Measurements from ENCODE around the gene KLHL12. TPM values are rescaled to one million over a fixed set of nuclear protein-coding genes. Genes with fewer than 3 reads are reported as not detected.

KLHL12 gene
- polyA plus RNA-seq, 2 of the 4 experiments (the other 2 are of a cell fraction), result 19.4 to 59.4 TPM

GRCh38 chr1:202861420-202862132, 65.5 kb downstream of the KLHL12 start:
- Histone ChIP-seq H3K4me1 (no peaks in the 10 kb centered on the region; the same call in 2 of the 3 replicates), H3K4me3 (peak overlapping the region; percentile 74), H3K4me2 (peak overlapping the region; percentile 88), H3K9me3 (no peaks in the 10 kb centered on the region), H3K27ac (peak overlapping the region in 1 of 2 experiments; percentile 66; a peak in 3 of 6 replicates)
- TF ChIP-seq ZFP36 (IDR thresholded peaks at IDR 0.05; ENCODE audit: borderline replicate concordance, partially characterized antibody) (no peak), POLR2A (IDR thresholded peaks at IDR 0.05; ENCODE audit: low read length) (0 out of 2 replicates have a peak, but pooled peaks have one; percentile 16), RNF2 (IDR thresholded peaks at IDR 0.05; ENCODE audit: borderline replicate concordance, low read depth) (peak; percentile 56; the same call in 1 of the 2 replicates), SREBF2 (IDR thresholded peaks at IDR 0.05) (no peak), CEBPB (IDR thresholded peaks at IDR 0.05) (peak; percentile 52 to 77; a peak in 2 of 4 replicates)
- CTCF ChIA-PET, result interaction anchor here (0.6 to 2.5 kb wide), 4 partner anchors 10 to 798 kb away, joined by 3 to 13 read pairs (median 3); no protein-coding TSS in a partner anchor
- WGBS (ENCODE audit: missing lambda C conversion rate), result 2% methylated on average over 29 of the region's 44 CpGs
- POLR2A ChIA-PET, result interaction anchor here (1.0 to 2.1 kb wide), 4 partner anchors 18 to 65 kb away, joined by 3 to 6 read pairs (median 5); partner anchors contain the start of genes KDM5B and KLHL12
- peak; percentile 87 to 92 for DNase-seq (ENCODE audit: low read depth in 1 of 2, low spot score in 1 of 2)
- FAIRE-seq, result no peak
- peak; percentile 94 to 98 for ATAC-seq

GRCh38 chr1:202860744-202861419, 66.2 kb downstream of the KLHL12 start:
- peak; percentile 55 to 57 for DNase-seq (ENCODE audit: low read depth in 1 of 2, low spot score in 1 of 2)
- WGBS (ENCODE audit: missing lambda C conversion rate), result 10% methylated on average over 36 of the region's 50 CpGs
- ChIA-PET CTCF (interaction anchor here (0.6 to 2.5 kb wide), 5 partner anchors 9 to 1848 kb away, joined by 3 to 13 read pairs (median 3); no protein-coding TSS in a partner anchor), POLR2A (interaction anchor here (1.0 to 2.1 kb wide), 5 partner anchors 18 to 66 kb away, joined by 3 to 6 read pairs (median 4); partner anchors contain the start of genes KDM5B, KLHL12 and RABIF)
- no peak for FAIRE-seq
- Histone ChIP-seq H3K4me1 (no peaks in the 10 kb centered on the region; the same call in 2 of the 3 replicates), H3K27ac (peak overlapping the region in 1 of 2 experiments; percentile 66; a peak in 3 of 6 replicates), H3K4me3 (peak overlapping the region; percentile 74), H3K9me3 (no peaks in the 10 kb centered on the region), H3K4me2 (peak overlapping the region; percentile 88)
- TF ChIP-seq RNF2 (IDR thresholded peaks at IDR 0.05; ENCODE audit: borderline replicate concordance, low read depth) (peak; percentile 57; the same call in 1 of the 2 replicates), HES2 (IDR thresholded peaks at IDR 0.05) (no peak)
- peak; percentile 69 to 82 for ATAC-seq

- ChIA-PET CTCF (interaction anchor here (1.2 kb wide), 1 partner anchor 32 kb away, joined by 4 read pairs; no protein-coding TSS in a partner anchor), POLR2A (interaction anchor here (1.6 kb wide), 1 partner anchor 30 kb away, joined by 4 read pairs; the partner anchor contains the start of gene RABIF)
- Histone ChIP-seq H3K9me3 (no peaks in the 10 kb centered on the region), H3K27ac (no peak overlapping the region), H3K4me2 (no peak overlapping the region), H3K4me3 (no peak overlapping the region), H3K4me1 (no peaks in the 10 kb centered on the region; the same call in 2 of the 3 replicates)
- no peak for TF ChIP-seq USF2 (IDR thresholded peaks at IDR 0.05)
- TF ChIP-seq HMGXB4 (CRISPR knock-in tag; IDR thresholded peaks at IDR 0.05; ENCODE audit: borderline replicate concordance), result no peak
- TF ChIP-seq ZSCAN20 (CRISPR knock-in tag; IDR thresholded peaks at IDR 0.05), result no peak
- TF ChIP-seq CHD2 (IDR thresholded peaks at IDR 0.05; ENCODE audit: low read length, partially characterized antibody), result no peak
- TF ChIP-seq HOXA7 (CRISPR knock-in tag; IDR thresholded peaks at IDR 0.05), result no peak
- no peak for TF ChIP-seq JUN (IDR thresholded peaks at IDR 0.05)
- no peak for TF ChIP-seq ATOH8 (CRISPR knock-in tag; IDR thresholded peaks at IDR 0.05; ENCODE audit: low read depth)
- TF ChIP-seq HES2 (IDR thresholded peaks at IDR 0.05), result no peak
- no peak for TF ChIP-seq PHF8 (IDR thresholded peaks at IDR 0.05; ENCODE audit: borderline replicate concordance, low read depth)
- no peak for TF ChIP-seq NFE2L2 (conservative IDR thresholded peaks at IDR 0.05; ENCODE audit: low read length)
- TF ChIP-seq TFCP2L1 (CRISPR knock-in tag; IDR thresholded peaks at IDR 0.05), result no peak
- DNase-seq (ENCODE audit: low read depth in 1 of 2, low spot score in 1 of 2) (no peak), ATAC-seq (no peak), FAIRE-seq (no peak)
- WGBS (ENCODE audit: missing lambda C conversion rate), result 87% methylated on average over 10 of the region's 10 CpGs
These were observed 68.1 kb downstream of the KLHL12 start for GRCh38 chr1:202858789-202859414.
